Measurements from ENCODE around the gene RASA2. TPM values are rescaled to one million over a fixed set of nuclear protein-coding genes. Genes with fewer than 3 reads are reported as not detected.

Gene RASA2
- total and polyA plus RNA-seq, 10 of the 15 experiments (the other 5 are each of a cell fraction or from before 2014, with no cell fraction given): 1.9 to 9.4 (median 7.2) TPM

DNA sequence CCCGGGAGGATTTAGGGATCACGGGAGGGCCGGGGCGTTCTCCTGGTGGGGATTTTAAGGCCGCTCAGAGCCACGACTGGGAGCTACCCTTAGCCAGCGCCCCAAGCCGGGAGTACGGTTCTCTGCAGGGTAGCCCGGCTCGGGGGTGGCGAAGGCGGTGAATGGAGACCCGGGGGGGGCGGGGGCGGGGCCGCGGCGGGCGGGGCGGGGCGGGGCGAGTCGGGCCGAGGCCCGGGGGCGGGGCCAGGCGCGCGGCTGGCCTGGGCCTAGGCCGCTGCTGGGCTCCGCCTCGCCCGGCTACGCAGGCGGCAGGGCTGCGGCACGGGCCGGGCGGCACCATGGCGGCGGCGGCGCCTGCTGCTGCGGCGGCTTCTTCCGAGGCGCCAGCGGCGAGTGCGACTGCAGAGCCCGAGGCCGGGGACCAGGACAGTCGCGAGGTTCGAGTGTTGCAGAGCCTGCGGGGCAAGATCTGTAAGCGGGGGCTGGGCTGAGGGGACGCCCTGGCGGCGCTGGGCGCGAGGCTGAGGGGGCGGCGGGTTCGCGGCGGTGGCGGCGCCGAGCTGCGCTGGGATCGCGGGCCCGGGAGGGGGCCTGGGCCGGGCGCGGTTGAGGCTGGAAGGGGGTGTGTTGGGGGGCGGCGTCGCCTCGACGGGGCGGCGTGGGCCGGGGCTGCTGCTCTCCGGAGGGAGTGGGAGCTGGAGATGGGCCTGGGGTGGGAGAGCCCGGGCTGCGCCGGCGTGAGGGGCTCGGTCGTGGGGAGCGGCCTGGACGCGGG is at the start of gene RASA2 (continued):
- TF ChIP-seq, protein P1, sequence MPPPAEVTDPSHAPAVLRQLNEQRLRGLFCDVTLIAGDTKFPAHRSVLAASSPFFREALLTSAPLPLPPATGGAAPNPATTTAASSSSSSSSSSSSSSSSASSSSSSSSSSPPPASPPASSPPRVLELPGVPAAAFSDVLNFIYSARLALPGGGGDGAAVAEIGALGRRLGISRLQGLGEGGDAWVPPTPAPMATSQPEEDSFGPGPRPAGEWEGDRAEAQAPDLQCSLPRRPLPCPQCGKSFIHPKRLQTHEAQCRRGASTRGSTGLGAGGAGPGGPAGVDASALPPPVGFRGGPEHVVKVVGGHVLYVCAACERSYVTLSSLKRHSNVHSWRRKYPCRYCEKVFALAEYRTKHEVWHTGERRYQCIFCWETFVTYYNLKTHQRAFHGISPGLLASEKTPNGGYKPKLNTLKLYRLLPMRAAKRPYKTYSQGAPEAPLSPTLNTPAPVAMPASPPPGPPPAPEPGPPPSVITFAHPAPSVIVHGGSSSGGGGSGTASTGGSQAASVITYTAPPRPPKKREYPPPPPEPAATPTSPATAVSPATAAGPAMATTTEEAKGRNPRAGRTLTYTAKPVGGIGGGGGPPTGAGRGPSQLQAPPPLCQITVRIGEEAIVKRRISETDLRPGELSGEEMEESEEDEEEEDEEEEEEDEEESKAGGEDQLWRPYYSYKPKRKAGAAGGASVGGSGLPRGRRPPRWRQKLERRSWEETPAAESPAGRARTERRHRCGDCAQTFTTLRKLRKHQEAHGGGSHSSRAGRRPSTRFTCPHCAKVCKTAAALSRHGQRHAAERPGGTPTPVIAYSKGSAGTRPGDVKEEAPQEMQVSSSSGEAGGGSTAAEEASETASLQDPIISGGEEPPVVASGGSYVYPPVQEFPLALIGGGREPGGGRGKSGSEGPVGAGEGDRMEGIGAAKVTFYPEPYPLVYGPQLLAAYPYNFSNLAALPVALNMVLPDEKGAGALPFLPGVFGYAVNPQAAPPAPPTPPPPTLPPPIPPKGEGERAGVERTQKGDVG (CRISPR knock-in tag; IDR thresholded peaks at IDR 0.05): no peak
- TF ChIP-seq, protein P2, sequence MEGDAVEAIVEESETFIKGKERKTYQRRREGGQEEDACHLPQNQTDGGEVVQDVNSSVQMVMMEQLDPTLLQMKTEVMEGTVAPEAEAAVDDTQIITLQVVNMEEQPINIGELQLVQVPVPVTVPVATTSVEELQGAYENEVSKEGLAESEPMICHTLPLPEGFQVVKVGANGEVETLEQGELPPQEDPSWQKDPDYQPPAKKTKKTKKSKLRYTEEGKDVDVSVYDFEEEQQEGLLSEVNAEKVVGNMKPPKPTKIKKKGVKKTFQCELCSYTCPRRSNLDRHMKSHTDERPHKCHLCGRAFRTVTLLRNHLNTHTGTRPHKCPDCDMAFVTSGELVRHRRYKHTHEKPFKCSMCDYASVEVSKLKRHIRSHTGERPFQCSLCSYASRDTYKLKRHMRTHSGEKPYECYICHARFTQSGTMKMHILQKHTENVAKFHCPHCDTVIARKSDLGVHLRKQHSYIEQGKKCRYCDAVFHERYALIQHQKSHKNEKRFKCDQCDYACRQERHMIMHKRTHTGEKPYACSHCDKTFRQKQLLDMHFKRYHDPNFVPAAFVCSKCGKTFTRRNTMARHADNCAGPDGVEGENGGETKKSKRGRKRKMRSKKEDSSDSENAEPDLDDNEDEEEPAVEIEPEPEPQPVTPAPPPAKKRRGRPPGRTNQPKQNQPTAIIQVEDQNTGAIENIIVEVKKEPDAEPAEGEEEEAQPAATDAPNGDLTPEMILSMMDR (IDR thresholded peaks at IDR 0.05 in 2 of 3, conservative IDR thresholded peaks at IDR 0.05 in 1 of 3; ENCODE audit: control insufficient read depth in 2 of 3, extremely low read depth in 1 of 3, insufficient read depth in 1 of 3, low read depth in 3 of 3, low read length in 3 of 3): no peak
- TF ChIP-seq PAX8 (IDR thresholded peaks at IDR 0.05): no peak
- no peak for TF ChIP-seq PML (IDR thresholded peaks at IDR 0.05; ENCODE audit: low read length)
- no peak for TF ChIP-seq FOXM1 (IDR thresholded peaks at IDR 0.05; ENCODE audit: low read depth, low read length)
- no peak for TF ChIP-seq BRCA1 (IDR thresholded peaks at IDR 0.05; ENCODE audit: low read depth, low read length)
- TF ChIP-seq BHLHE40 (IDR thresholded peaks at IDR 0.05; ENCODE audit: borderline replicate concordance in 1 of 2, low read depth in 2 of 2, low read length in 1 of 2): peak; percentile 78 to 97; a peak in 3 of 4 replicates
- no peak for TF ChIP-seq TARDBP (IDR thresholded peaks at IDR 0.05; ENCODE audit: borderline replicate concordance)
- no peak for TF ChIP-seq SREBF2 (IDR thresholded peaks at IDR 0.05; ENCODE audit: low read length)
- TF ChIP-seq ZSCAN29 (IDR thresholded peaks at IDR 0.05): no peak
- TF ChIP-seq, protein P3, sequence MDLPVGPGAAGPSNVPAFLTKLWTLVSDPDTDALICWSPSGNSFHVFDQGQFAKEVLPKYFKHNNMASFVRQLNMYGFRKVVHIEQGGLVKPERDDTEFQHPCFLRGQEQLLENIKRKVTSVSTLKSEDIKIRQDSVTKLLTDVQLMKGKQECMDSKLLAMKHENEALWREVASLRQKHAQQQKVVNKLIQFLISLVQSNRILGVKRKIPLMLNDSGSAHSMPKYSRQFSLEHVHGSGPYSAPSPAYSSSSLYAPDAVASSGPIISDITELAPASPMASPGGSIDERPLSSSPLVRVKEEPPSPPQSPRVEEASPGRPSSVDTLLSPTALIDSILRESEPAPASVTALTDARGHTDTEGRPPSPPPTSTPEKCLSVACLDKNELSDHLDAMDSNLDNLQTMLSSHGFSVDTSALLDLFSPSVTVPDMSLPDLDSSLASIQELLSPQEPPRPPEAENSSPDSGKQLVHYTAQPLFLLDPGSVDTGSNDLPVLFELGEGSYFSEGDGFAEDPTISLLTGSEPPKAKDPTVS (IDR thresholded peaks at IDR 0.05; ENCODE audit: low read depth, low read length): no peak
- no peak for TF ChIP-seq RAD21 (IDR thresholded peaks at IDR 0.05; ENCODE audit: insufficient read depth, low read depth, low read length)
- TF ChIP-seq IKZF1 (conservative IDR thresholded peaks at IDR 0.05): peak; percentile 38
- TF ChIP-seq MTA3 (IDR thresholded peaks at IDR 0.05; ENCODE audit: borderline replicate concordance, low read length): no peak
- TF ChIP-seq IKZF2 (IDR thresholded peaks at IDR 0.05): no peak
- TF ChIP-seq YY1 (IDR thresholded peaks at IDR 0.05; ENCODE audit: low read depth, low read length): peak; percentile 91
- no peak for TF ChIP-seq SMAD5 (IDR thresholded peaks at IDR 0.05; ENCODE audit: low read depth)
- no peak for TF ChIP-seq CEBPB (IDR thresholded peaks at IDR 0.05; ENCODE audit: borderline replicate concordance in 1 of 2, low read depth in 2 of 2, low read length in 2 of 2)
- TF ChIP-seq FOXK2 (IDR thresholded peaks at IDR 0.05): no peak
- no peak for TF ChIP-seq KAT2A (conservative IDR thresholded peaks at IDR 0.05; ENCODE audit: control insufficient read depth, low read depth, low read length)
- TF ChIP-seq ESRRA (IDR thresholded peaks at IDR 0.05; ENCODE audit: low read length): no peak
- TF ChIP-seq ASH2L (IDR thresholded peaks at IDR 0.05; ENCODE audit: borderline replicate concordance, low read depth): no peak
- TF ChIP-seq EED (IDR thresholded peaks at IDR 0.05; ENCODE audit: low read depth): no peak
- TF ChIP-seq TCF3 (IDR thresholded peaks at IDR 0.05; ENCODE audit: borderline replicate concordance, insufficient read depth, low read depth, low read length): no peak
- TF ChIP-seq NRF1 (conservative IDR thresholded peaks at IDR 0.05; ENCODE audit: low read depth, low read length): no peak
- no peak for TF ChIP-seq FOS (IDR thresholded peaks at IDR 0.05; ENCODE audit: borderline replicate concordance, extremely low read depth, insufficient read length)

All from GM12878 (cell line).